Measurements from ENCODE around the gene PYCARD.

Gene PYCARD

DNA sequence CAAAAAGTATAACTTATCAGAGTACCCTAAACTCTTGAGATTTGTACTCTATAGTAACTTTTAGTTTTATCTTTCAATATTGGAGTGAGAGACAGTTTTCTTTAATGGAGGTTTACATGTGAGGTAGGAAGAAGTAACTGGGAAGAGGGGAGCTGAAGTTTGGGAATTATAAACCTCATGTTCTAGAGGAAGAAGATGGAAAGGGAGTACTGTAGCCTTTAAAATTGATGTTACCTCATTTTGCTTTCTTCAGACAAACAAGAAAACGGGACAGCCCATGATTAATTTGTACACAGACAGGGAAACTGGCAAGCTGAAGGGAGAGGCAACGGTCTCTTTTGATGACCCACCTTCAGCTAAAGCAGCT lies 13.2 kb downstream of the PYCARD start:
- no peak for DNase-seq

GRCh38 chr16:31188450-31189411 lies 13.8 kb downstream of the PYCARD start:
- DNase-seq, result no peak

GRCh38 chr16:31187808-31188189 lies 14.8 kb downstream of the PYCARD start:
- DNase-seq, result no peak

- DNase-seq, result no peak
These were observed 15.4 kb downstream of the PYCARD start for GRCh38 chr16:31186930-31187807.

DNA sequence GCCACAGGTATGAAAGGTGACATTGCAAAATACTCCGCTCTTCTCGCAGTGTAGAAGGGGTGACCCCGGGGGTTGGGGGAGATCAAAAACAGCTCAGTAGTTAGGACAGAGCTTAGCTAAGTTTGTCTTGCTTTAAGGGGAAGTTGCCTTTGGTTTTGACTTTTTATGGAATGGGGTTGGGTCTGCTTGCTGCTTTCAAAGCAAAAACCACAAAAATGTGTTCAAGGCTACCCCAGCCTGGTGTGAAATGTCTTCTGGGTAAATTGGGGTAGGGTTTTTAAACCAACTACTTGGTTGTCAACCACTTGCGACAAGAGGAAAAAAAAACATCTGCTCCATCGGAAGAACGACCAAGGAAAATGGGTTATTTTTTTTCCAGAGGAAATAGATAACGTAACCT lies 16.4 kb downstream of the PYCARD start:
- DNase-seq, result no peak

- no peak for DNase-seq
These were observed 17.2 kb downstream of the PYCARD start for GRCh38 chr16:31185339-31185738.

GRCh38 chr16:31184888-31185287 lies 17.7 kb downstream of the PYCARD start:
- DNase-seq, result no peak

DNA sequence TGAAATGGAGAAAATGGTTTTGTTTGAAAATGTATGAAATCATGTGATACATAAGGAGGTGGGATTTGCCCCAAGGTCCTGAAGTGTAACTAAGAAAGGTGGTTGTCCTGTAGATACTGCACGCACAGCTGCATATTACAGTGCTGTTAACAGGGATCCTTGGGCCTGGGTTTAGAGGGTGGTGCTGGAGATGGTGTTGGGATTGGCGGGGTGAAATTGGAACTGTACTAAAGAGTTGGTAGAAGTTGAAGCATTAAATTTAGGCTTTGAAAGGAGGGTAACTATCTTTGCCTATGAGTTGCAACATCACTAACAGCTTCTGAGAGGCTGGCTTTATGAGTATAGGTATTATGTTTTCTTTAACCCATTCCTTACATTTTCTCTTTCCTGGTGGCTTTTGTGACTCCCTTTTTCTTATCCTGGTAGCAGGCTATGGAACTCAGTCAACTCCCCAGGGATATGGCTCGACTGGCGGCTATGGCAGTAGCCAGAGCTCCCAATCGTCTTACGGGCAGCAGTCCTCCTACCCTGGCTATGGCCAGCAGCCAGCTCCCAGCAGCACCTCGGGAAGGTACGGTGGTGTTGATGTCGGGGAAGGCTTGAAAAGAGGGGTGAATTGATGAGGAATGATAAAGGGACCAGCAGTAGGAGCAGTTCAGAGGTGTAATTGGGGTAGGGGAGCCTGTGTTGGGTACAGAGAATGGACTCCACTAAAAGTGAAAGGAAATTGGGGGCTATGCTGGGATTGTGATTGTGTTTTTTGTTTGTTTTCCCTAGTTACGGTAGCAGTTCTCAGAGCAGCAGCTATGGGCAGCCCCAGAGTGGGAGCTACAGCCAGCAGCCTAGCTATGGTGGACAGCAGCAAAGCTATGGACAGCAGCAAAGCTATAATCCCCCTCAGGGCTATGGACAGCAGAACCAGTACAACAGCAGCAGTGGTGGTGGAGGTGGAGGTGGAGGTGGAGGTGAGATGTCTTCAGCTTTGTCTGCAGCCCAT lies 18.8 kb downstream of the PYCARD start:
- DNase-seq, result no peak

GRCh38 chr16:31182391-31182790 lies 20.2 kb downstream of the PYCARD start:
- no peak for DNase-seq

GRCh38 chr16:31181102-31181830 lies 21.3 kb downstream of the PYCARD start:
- DNase-seq, result peak; percentile 12

DNA sequence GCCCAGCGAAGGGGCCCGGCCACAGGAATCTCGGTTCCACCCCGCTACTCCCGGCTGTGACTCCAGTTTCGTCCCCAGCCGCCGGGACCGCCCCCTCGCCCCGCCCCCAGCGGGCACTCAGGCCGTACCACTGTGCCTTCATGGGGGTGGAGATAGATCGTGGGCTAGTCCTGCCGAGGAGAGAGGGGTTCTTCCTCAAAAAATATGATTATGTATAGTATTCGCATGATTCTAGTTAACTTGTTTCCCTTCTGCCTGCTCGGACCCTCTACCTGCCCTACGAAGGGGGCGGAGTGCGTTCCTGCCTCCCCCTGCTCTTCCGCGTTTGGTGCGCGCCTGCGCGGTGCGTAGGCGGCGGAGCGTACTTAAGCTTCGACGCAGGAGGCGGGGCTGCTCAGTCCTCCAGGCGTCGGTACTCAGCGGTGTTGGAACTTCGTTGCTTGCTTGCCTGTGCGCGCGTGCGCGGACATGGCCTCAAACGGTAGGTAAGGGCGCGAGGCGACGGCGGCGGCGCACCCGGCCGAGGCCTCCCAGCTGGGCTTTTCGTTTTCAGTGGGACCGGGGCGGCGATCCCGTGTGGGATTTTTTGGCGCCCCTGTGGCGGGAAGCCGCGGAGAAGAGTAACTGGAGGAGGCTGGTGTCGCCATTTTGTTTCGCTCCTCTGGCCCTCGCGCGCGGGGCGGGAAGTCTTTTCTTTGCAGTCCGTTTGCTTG lies 22.7 kb downstream of the PYCARD start, which contains the start of gene FUS:
TSS of gene FUS (plus strand) at position 393 of the 713 bp plus-strand sequence. CDS start at position 469, 76 bp downstream.
- peak; percentile 92 for DNase-seq

GRCh38 chr16:31179219-31179746 lies 23.3 kb downstream of the PYCARD start:
- no peak for DNase-seq

GRCh38 chr16:31177136-31177535 lies 25.4 kb downstream of the PYCARD start:
- DNase-seq, result no peak

GRCh38 chr16:31170048-31170447 lies 32.5 kb downstream of the PYCARD start:
- DNase-seq, result peak; percentile 76

DNA sequence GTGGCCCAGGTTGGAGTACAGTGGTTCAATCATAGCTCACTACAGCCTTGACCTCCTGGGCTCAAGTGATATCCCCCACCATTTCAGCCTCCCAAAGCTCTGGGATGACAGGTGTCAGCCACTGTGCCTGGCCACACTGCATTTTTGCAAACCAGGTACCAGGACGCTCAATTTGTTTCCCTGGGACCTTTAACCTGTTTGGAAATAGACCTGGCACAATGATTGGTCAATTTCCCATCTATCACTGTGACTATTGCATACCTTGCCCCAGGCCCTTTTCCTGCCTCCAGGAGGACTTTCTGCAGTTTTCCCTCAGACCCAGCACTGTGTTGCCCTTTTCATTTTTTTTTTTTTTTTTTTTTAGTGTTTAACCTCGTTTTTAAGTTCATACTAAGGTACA lies 33.7 kb downstream of the PYCARD start:
- no peak for DNase-seq

- DNase-seq, result no peak
These were observed 35.2 kb downstream of the PYCARD start for GRCh38 chr16:31167315-31167714.

GRCh38 chr16:31157136-31157535 lies 45.4 kb downstream of the PYCARD start:
- no peak for DNase-seq

Measured in NCI-H2227 treated with DMSO at 0.1 percent for 48 hours (cell line).